HepG2 (cell line): ENCODE results near the gene RBM47. TPM values are rescaled to one million over a fixed set of nuclear protein-coding genes. Genes with fewer than 3 reads are reported as not detected.

Experiments used
- KDM1A ChIP-seq: IDR thresholded peaks from 2 replicates; pipeline ENCODE4 v1.6.1; 2016; ENCODE audit warnings: missing compliant biosample characterization
- MBD4 ChIP-seq: IDR thresholded peaks from 2 replicates; pipeline ENCODE4 v1.6.1; 2012; ENCODE audit warnings: low read length, inconsistent platforms, borderline replicate concordance
- NR2F6 ChIP-seq, 2 experiments: IDR thresholded peaks; 2 replicates each; pipeline ENCODE4 v1.6.1; 2016; ENCODE audit warnings: antibody characterized with exemption in 1 of 2, mild to moderate bottlenecking in 1 of 2
- PRPF4 ChIP-seq: fragments of 200-400 bp; formaldehyde crosslinking; IDR thresholded peaks from 2 replicates; pipeline ENCODE4 v1.6.1; 2016; ENCODE audit warnings: low read length, low read depth; ENCODE audit not compliant: poor library complexity, severe bottlenecking
- SALL1 ChIP-seq: sonication (generic); formaldehyde crosslinking; IDR thresholded peaks from 2 replicates; pipeline ENCODE4 v1.8.0; 2022; ENCODE audit warnings: mild to moderate bottlenecking, missing genetic modification reagents
- SNAI1 ChIP-seq: sonication (generic); formaldehyde crosslinking; IDR thresholded peaks from 2 replicates; pipeline ENCODE4 v1.5.0; 2020; ENCODE audit warnings: mild to moderate bottlenecking, missing genetic modification reagents, borderline replicate concordance
- STAT6 ChIP-seq: sonication (generic); formaldehyde crosslinking; IDR thresholded peaks from 2 replicates; pipeline ENCODE4 v1.4.0; 2020; ENCODE audit warnings: missing genetic modification reagents, mild to moderate bottlenecking, borderline replicate concordance
- ZBTB20 ChIP-seq: sonication (generic); formaldehyde crosslinking; IDR thresholded peaks from 2 replicates; pipeline ENCODE4 v1.8.1; 2023; ENCODE audit warnings: missing genetic modification reagents, low read depth, mild to moderate bottlenecking, borderline replicate concordance
- ZNF251 ChIP-seq: sonication (generic); formaldehyde crosslinking; IDR thresholded peaks from 2 replicates; pipeline ENCODE4 v1.9.0; 2021; ENCODE audit warnings: mild to moderate bottlenecking, missing genetic modification reagents
- ZNF354B ChIP-seq: sonication (generic); formaldehyde crosslinking; IDR thresholded peaks from 2 replicates; pipeline ENCODE4 v1.8.0; 2022; ENCODE audit warnings: mild to moderate bottlenecking, missing genetic modification reagents
- ZNF646 ChIP-seq: sonication (generic); formaldehyde crosslinking; IDR thresholded peaks from 2 replicates; pipeline ENCODE4 v1.9.0; 2021; ENCODE audit warnings: mild to moderate bottlenecking, missing genetic modification reagents
- polyA plus RNA-seq, 8 experiments: library from polyadenylated mRNA; depleted of rRNA in 3 of 8; stranded (reverse) in 7 of 8; unstranded in 1 of 8; fragments of >200 nt; fragmentation: Illumina TruSeq in 4 of 8; extraction: Trizol in 4 of 8; gene quantifications; 2 replicates each; pipeline versions ENCODE4 v1.2.1 to v1.2.3, GENCODE V29; 2011 to 2016; ENCODE audit warnings: low read depth in 4 of 8, missing spikeins in 1 of 8, mixed read lengths in 1 of 8; ENCODE audit not compliant: insufficient read depth in 1 of 8
- total RNA-seq, 5 experiments: library from RNA; depleted of rRNA; stranded (reverse); fragments of >200 nt; fragmentation: Illumina TruSeq; extraction: Trizol; gene quantifications; 2 replicates each; pipeline ENCODE4 v1.2.3, GENCODE V29; 2016; ENCODE audit warnings: low read depth in 1 of 5
- TF ChIP-seq, protein P1 (sequence below): sonication (generic); formaldehyde crosslinking; IDR thresholded peaks from 2 replicates; pipeline ENCODE4 v1.4.0; 2020; ENCODE audit warnings: missing genetic modification reagents, borderline replicate concordance

Gene RBM47
- total and polyA plus RNA-seq, 2 of the 13 experiments (the other 11 are each of a cell fraction or from before 2014, with no cell fraction given), result 1.2 to 2.5 TPM

- peak; percentile 40; the same call in 1 of the 2 replicates for TF ChIP-seq ZBTB20 (CRISPR knock-in tag)
- peak; percentile 56; the same call in 1 of the 2 replicates for TF ChIP-seq NR2F6 (IDR thresholded peaks at IDR 0.05)
- peak; percentile 52 for TF ChIP-seq NR2F6 (CRISPR knock-in tag; IDR thresholded peaks at IDR 0.05)
- TF ChIP-seq MBD4, result no peak; the same call in 1 of the 2 replicates
- TF ChIP-seq PRPF4, result no peak
- peak; percentile 100 for TF ChIP-seq KDM1A (CRISPR knock-in tag)
- no peak for TF ChIP-seq ZNF354B (CRISPR knock-in tag)
- no peak for TF ChIP-seq ZNF646 (CRISPR knock-in tag)
- no peak for TF ChIP-seq ZNF251
- no peak for TF ChIP-seq SNAI1 (CRISPR knock-in tag)
- TF ChIP-seq SALL1, result peak; percentile 82
- no peak; the same call in 1 of the 2 replicates for TF ChIP-seq STAT6 (CRISPR knock-in tag)
- TF ChIP-seq, protein P1, sequence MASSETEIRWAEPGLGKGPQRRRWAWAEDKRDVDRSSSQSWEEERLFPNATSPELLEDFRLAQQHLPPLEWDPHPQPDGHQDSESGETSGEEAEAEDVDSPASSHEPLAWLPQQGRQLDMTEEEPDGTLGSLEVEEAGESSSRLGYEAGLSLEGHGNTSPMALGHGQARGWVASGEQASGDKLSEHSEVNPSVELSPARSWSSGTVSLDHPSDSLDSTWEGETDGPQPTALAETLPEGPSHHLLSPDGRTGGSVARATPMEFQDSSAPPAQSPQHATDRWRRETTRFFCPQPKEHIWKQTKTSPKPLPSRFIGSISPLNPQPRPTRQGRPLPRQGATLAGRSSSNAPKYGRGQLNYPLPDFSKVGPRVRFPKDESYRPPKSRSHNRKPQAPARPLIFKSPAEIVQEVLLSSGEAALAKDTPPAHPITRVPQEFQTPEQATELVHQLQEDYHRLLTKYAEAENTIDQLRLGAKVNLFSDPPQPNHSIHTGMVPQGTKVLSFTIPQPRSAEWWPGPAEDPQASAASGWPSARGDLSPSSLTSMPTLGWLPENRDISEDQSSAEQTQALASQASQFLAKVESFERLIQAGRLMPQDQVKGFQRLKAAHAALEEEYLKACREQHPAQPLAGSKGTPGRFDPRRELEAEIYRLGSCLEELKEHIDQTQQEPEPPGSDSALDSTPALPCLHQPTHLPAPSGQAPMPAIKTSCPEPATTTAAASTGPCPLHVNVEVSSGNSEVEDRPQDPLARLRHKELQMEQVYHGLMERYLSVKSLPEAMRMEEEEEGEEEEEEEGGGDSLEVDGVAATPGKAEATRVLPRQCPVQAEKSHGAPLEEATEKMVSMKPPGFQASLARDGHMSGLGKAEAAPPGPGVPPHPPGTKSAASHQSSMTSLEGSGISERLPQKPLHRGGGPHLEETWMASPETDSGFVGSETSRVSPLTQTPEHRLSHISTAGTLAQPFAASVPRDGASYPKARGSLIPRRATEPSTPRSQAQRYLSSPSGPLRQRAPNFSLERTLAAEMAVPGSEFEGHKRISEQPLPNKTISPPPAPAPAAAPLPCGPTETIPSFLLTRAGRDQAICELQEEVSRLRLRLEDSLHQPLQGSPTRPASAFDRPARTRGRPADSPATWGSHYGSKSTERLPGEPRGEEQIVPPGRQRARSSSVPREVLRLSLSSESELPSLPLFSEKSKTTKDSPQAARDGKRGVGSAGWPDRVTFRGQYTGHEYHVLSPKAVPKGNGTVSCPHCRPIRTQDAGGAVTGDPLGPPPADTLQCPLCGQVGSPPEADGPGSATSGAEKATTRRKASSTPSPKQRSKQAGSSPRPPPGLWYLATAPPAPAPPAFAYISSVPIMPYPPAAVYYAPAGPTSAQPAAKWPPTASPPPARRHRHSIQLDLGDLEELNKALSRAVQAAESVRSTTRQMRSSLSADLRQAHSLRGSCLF (CRISPR knock-in tag), result no peak
Measured at GRCh38 chr4:40576651-40577480, 52.8 kb downstream of the RBM47 start (continued).
